ENCODE results near the gene POLR1C.
A peak's percentile ranks its signal among the peaks of the same experiment; 100 is the strongest.
"Not testable (repeated sequence)": the region's sequence is repeated elsewhere in the genome, so short reads cannot be mapped to it uniquely, and the experiment has no call there.

POLR1C gene

GRCh38 chr6:43511824-43512415 lies 5.0 kb upstream of the POLR1C start:
- no peak for DNase-seq

GRCh38 chr6:43515808-43516207 lies 1.1 kb upstream of the POLR1C start:
- no peak for DNase-seq

- no peak for DNase-seq
Measured at GRCh38 chr6:43516367-43516696, 557 bp upstream of the POLR1C start.

GRCh38 chr6:43517505-43518357 lies 842 bp downstream of the POLR1C start:
- DNase-seq = no peak

- no peak for DNase-seq
Measured at GRCh38 chr6:43520097-43520496, 3.2 kb downstream of the POLR1C start.

- no peak for DNase-seq
Measured at GRCh38 chr6:43521836-43522235, 4.9 kb downstream of the POLR1C start.

GRCh38 chr6:43522547-43523261 lies 5.8 kb downstream of the POLR1C start:
- DNase-seq = no peak

GRCh38 chr6:43523284-43523683 lies 6.4 kb downstream of the POLR1C start:
- DNase-seq = no peak

GRCh38 chr6:43524483-43524961 lies 7.6 kb downstream of the POLR1C start:
- DNase-seq = no peak

- DNase-seq = no peak
Measured at GRCh38 chr6:43532201-43532600, 15.3 kb downstream of the POLR1C start.

GRCh38 chr6:43538986-43539385 lies 22.1 kb downstream of the POLR1C start:
- not testable (repeated sequence) for DNase-seq

GRCh38 chr6:43539409-43539808 lies 22.5 kb downstream of the POLR1C start:
- DNase-seq = not testable (repeated sequence)

GRCh38 chr6:43540507-43540906 lies 23.6 kb downstream of the POLR1C start:
- no peak for DNase-seq

- no peak for DNase-seq
Measured at GRCh38 chr6:43541774-43542471, 25.0 kb downstream of the POLR1C start.

GRCh38 chr6:43544461-43544860 lies 27.6 kb downstream of the POLR1C start:
- DNase-seq = no peak

GRCh38 chr6:43547222-43547621 lies 30.3 kb downstream of the POLR1C start:
- DNase-seq = peak; percentile 47

GRCh38 chr6:43557620-43558019 lies 40.7 kb downstream of the POLR1C start:
- not testable (repeated sequence) for DNase-seq

- no peak for DNase-seq
Measured at GRCh38 chr6:43559328-43559727, 42.4 kb downstream of the POLR1C start.

- peak; percentile 56 for DNase-seq
Measured at GRCh38 chr6:43570876-43571441, 54.1 kb downstream of the POLR1C start.

Data from inflammatory macrophage treated with lipopolysaccharide for 4 hours (primary cell).